Activated T-cell treated with anti-CD3 and anti-CD28 coated beads, Interleukin-2, amount 50 U/mL, for 4 hours (primary cell): ENCODE results near the gene ANXA11. TPM values are rescaled to one million over a fixed set of nuclear protein-coding genes. Genes with fewer than 3 reads are reported as not detected.

ENCODE experiments used
- ATAC-seq, 2 donors: fragments of 200-7000 bp; cut with Tn5 transposase; one replicate each; pipeline ENCODE4 v1.10.0; 2021
- DNase-seq: peaks from one replicate; pipeline ENCODE4 v3.0.0-alpha.2; 2020
- H3K27me3 Mint-ChIP-seq: one replicate; pipeline ENCODE4 v1.8.0; 2021; ENCODE audit warnings: low read depth, mixed read lengths
- H3K36me3 Mint-ChIP-seq: one replicate; pipeline ENCODE4 v1.8.0; 2022; ENCODE audit warnings: mixed read lengths; ENCODE audit not compliant: insufficient read depth
- H3K4me1 Mint-ChIP-seq: one replicate; pipeline ENCODE4 v1.8.0; 2021; ENCODE audit warnings: low read depth, mixed read lengths
- H3K4me3 Mint-ChIP-seq: one replicate; pipeline ENCODE4 v1.8.0; 2021; ENCODE audit warnings: mild to moderate bottlenecking, moderate library complexity, mixed read lengths
- H3K9me3 Mint-ChIP-seq: one replicate; pipeline ENCODE4 v1.8.0; 2021; ENCODE audit warnings: mixed read lengths
- total RNA-seq, 3 donors: library from RNA; stranded (reverse); gene quantifications; one replicate each; pipeline ENCODE4 v1.2.1, GENCODE V29; 2021

Gene ANXA11
- total RNA-seq, 3 donors from 2014 or later, result 157 to 161 (median 158) TPM

DNA sequence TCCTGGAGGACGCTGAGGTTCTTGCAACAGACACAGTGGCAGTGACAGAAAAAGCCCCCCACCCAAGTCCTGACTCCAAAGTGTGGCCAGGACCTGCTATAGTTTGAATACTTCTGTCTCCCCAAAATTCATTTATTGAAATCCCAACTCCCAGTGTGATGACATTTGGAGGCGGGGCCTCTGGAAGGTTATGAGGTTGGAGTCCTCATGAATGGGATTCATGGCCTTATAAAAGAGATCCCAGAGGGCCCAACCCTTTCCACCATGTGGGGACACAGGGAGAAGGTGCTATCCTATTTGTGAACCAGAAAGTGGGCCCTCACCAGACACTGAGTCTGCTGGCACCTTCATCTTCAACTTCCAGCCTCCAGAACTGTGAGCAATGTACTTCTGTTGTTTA is 18.3 kb downstream of the ANXA11 start:
- H3K4me3 Mint-ChIP-seq, result peak overlapping the region; percentile 58
- H3K4me1 Mint-ChIP-seq, result peaks cover 85% of the 10 kb centered on the region
- DNase-seq (no peak), ATAC-seq (no peak)
- peaks cover 1% of the 10 kb centered on the region for H3K9me3 Mint-ChIP-seq
- peaks cover 11% of the 10 kb centered on the region for H3K36me3 Mint-ChIP-seq
- no peaks in the 10 kb centered on the region for H3K27me3 Mint-ChIP-seq

DNA sequence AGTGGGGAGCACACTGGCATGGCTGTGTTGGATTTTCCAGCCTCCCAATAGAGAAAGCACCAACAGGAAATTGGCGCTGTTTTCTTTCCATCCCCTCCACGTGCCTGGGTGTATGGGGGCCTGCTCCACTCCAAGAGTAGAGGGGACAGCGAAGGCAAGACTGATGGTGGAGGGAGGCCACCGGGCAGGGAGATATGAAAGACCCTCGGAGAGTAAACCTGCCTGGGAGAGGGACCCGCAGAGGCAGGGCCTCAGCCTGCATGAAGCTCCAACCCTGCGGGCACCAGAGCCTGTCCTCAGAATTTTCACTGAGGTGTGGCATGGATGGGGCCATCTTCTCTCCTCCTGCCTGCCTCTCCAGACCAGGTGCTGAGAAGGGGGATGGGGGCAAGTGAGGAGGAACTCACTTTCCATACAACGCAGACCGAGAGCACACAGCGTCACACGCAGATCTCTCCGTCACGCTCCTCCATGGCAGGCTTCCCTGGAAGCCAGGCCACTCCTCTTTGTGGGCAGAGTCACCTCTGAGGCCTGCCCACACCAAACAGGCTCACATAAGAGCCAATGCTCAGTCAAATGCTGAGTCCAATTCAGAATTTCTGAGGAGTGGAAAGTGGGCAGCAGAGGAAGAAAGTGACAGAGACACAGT is 18.8 kb downstream of the ANXA11 start:
- Mint-ChIP-seq H3K36me3 (peaks cover 11% of the 10 kb centered on the region), H3K27me3 (no peaks in the 10 kb centered on the region), H3K4me3 (peak overlapping the region; percentile 13), H3K9me3 (no peaks in the 10 kb centered on the region), H3K4me1 (peaks cover 84% of the 10 kb centered on the region)
- ATAC-seq (peak; percentile 24 to 54), DNase-seq (no peak)

DNA sequence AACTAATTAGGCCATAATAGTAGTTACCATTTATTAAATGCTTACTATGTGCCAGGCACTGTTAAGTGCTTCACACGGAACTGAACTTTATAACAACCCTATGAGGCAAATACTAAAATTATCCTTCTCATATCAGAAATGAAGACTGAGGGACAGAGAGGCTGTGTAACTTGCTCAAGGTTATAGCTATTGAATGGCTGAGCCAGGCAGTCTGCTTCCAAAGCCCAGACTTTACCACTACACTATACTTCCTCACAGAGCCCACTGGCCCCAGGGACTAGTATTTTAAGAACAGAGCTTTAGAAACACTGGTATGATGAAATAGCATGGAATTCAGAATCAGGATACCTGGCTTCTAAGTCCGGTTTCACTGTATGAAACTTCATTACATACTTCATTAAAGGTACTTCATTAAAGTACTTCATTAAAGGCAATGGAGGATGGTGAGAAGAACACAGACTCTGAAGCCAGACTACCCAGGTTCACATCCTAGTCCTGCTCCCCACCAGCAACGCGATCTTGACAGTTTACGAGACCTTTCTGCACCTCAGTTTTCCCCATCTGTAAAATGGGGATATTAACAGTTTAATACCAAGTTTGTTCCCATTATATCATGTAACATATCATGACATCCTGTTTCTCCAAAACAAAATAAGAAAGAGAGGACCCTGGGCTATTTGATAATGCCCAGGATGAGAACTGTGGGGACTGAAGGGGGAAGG is 19.6 kb downstream of the ANXA11 start:
- Mint-ChIP-seq H3K4me3 (no peak overlapping the region), H3K27me3 (no peaks in the 10 kb centered on the region), H3K36me3 (peaks cover 14% of the 10 kb centered on the region), H3K9me3 (no peaks in the 10 kb centered on the region), H3K4me1 (peaks cover 84% of the 10 kb centered on the region)
- ATAC-seq (no peak), DNase-seq (no peak)

DNA sequence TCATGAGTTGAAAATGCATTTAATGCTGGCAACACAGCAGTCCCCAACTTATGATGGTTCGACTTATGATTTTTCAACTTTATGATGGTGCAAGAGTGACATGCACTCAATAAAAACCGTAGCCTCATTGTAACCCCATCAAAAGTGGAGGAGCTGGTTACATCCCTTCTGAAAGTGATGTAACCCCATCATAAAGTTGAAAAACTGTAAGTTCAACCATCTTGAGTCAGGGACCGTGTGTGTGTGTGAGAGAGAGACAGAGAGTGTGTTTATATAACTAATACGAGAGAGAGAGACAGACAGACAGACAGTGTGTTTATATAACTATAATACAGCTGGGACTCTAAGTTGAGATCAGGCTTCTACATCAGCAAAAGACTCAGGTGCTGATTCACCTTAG is 21.0 kb downstream of the ANXA11 start:
- peaks cover 80% of the 10 kb centered on the region for H3K4me1 Mint-ChIP-seq
- H3K9me3 Mint-ChIP-seq, result no peaks in the 10 kb centered on the region
- no peak overlapping the region for H3K4me3 Mint-ChIP-seq

DNA sequence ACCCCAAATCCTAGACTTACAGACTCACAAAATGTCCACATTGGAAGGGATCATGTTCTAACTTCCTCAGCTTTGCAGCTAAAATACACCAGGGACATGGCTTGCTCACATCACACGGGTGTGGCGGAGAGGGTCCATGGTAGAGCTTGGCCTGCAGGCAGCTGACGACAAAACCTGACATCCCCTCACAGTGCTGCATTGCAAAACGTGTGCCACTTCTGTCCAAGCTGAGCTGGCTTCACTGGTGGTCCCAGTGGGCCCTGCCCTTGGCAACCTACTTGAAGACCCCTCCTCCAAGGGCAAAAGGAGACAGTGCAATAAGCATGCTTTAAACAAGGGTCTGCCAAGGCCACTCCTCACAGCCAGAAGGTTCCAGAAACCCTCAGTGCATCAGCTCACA is 21.9 kb downstream of the ANXA11 start:
- no peak for DNase-seq

More for the DNA sequence above, 21.0 kb downstream of the ANXA11 start:
- ATAC-seq, result no peak
- H3K36me3 Mint-ChIP-seq, result peaks cover 15% of the 10 kb centered on the region
- no peaks in the 10 kb centered on the region for H3K27me3 Mint-ChIP-seq
- DNase-seq, result no peak

DNA sequence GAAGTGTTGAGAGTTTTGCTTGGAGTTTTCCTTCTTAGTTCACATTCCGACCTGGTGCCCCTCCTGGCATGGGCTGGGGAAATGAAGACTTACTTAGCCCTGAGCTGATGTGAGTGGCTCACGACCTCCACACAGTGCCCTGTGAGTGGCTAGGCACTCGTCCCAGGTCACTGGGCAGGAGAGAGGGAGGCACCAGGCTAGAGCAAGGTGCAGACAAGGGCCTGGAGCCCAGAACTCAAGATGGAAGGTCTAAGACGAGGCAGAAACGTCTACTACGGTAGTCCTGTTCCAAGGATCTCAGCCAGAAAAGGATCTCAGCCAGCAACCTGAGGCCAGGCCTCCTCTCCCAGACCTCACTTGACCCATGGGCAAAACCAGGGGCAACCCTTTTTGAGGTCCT is 22.4 kb downstream of the ANXA11 start:
- H3K36me3 Mint-ChIP-seq, result peaks cover 12% of the 10 kb centered on the region
- DNase-seq, result no peak
- no peaks in the 10 kb centered on the region for H3K27me3 Mint-ChIP-seq
- ATAC-seq, result no peak
- H3K4me1 Mint-ChIP-seq, result peaks cover 80% of the 10 kb centered on the region
- H3K4me3 Mint-ChIP-seq, result no peak overlapping the region
- H3K9me3 Mint-ChIP-seq, result no peaks in the 10 kb centered on the region

More for the DNA sequence above, 21.9 kb downstream of the ANXA11 start:
- Mint-ChIP-seq H3K4me1 (peaks cover 80% of the 10 kb centered on the region), H3K36me3 (peaks cover 12% of the 10 kb centered on the region), H3K4me3 (no peak overlapping the region), H3K27me3 (no peaks in the 10 kb centered on the region), H3K9me3 (no peaks in the 10 kb centered on the region)
- ATAC-seq, result no peak

DNA sequence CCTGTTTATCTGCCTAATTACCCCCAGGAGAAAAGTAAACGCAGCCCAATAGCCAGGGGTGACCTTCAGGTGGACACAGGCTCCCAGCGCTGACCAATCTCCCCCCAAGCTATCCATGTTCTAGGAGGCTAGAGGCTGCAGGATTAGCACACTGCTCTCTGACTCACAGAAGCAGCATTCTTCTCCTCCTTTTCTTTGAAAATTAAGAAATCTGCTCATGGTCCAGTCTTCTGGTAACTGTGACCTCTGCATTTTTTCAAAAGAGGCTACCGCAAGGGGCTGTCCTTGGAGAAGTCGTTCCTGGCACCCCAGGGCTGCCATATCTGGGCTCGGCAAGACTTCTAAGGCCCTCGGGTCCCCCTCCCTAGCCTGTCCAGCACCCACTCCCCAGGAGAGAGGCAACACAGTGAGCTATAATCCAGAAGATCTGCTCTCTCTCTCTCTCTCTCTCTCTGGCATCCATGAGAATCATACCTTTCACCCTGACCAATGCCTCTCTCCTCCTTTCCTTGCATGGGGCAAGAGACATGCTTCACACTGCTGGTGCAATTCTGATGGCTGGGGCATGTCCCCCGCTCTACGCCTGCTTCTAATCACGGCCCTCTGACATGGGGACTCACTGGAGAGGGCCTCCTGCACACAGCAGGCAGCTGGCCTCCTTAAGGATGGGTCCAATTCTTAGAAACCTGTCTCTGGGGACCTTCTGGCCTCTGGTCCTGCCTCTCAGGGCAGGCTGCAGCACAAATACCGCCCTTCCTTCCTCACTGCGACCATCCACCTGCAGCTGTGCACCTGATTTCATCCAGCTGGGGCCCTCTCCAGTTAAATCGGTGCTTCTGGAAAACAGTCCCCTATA is 27.3 kb downstream of the ANXA11 start:
- ATAC-seq (no peak), DNase-seq (no peak)
- Mint-ChIP-seq H3K27me3 (no peaks in the 10 kb centered on the region), H3K4me3 (no peak overlapping the region), H3K4me1 (peaks cover 52% of the 10 kb centered on the region), H3K36me3 (peaks cover 5% of the 10 kb centered on the region), H3K9me3 (no peaks in the 10 kb centered on the region)

DNA sequence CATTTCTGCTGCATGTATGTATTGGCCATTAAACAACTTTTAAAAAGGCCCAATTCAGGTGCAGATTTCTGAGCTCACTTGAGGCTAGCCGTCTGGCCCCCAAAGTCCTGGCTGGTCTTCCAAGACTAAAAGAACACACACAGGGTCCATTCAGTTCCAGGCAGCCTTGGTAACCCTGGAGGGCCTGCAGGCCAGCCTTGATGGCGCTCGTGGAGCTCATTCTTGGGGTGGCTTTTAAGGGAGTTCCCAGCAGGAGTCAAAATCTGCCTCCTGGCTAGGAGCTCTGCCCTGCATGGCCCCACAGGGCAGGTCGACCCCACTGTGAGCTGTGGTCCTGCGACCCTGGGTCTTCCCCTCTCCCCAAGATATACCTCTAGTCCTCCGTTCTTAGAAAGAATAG is 28.8 kb downstream of the ANXA11 start:
- H3K36me3 Mint-ChIP-seq, result peaks cover 5% of the 10 kb centered on the region
- H3K27me3 Mint-ChIP-seq, result no peaks in the 10 kb centered on the region
- H3K4me3 Mint-ChIP-seq, result no peak overlapping the region
- no peaks in the 10 kb centered on the region for H3K9me3 Mint-ChIP-seq
- no peak for DNase-seq
- no peak for ATAC-seq
- peaks cover 43% of the 10 kb centered on the region for H3K4me1 Mint-ChIP-seq

DNA sequence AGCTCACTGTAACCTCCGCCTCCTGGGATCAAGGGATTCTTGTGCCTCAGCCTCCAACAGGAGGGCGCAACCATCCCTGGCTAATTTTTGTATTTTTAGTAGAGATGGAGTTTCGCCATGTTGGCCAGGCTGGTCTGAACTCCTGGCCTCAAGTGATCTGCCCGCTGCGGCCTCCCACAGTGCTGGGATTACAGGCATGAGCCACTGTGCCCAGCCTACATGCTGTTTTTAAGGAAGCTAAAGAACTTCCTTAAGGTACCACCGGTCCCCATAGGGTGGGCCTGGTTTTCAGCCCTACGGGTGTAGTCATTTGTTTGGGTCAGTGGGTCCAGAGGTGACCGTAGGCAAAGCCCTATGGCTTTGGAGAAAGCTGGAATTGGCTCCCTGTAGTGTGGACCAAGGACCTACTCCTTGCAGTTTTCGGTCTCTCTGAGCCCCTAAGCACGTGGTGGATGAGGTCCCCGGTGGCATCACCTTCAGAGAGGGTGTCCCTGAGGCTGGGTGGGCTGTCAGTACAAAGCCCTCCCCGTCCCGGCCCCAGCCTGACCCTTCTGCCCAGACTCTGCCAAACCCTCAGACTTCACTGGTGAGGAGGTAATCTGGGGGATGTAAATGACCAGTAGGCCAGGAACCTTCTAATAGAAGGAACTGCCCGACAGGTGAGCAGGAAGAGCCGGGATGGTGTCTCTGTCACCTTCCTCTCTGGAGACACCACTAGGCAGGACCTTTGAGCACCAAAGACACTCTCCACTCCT is 30.5 kb downstream of the ANXA11 start:
- peaks cover 41% of the 10 kb centered on the region for H3K4me1 Mint-ChIP-seq
- peaks cover under 1% of the 10 kb centered on the region for H3K36me3 Mint-ChIP-seq
- no peaks in the 10 kb centered on the region for H3K27me3 Mint-ChIP-seq
- ATAC-seq, result no peak
- no peak overlapping the region for H3K4me3 Mint-ChIP-seq
- no peak for DNase-seq
- no peaks in the 10 kb centered on the region for H3K9me3 Mint-ChIP-seq

DNA sequence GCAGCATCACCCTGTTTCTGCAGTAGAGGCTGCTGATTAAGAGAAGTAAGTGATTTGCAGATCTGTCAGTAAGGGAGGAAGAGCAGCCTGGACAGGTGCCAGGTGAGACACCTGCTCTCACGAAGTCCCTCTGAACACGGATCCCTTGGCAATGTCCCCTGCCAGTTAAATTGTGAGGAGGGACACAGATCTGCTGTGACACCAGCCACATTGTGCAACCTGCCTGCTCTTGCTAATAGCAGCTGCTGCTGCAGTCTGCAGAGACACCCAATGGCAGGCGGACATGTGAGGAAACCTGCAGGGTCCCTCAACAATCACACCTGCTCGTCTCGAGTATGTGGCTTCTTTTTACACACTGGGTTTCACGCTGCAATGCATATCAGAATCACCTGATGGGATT is 31.9 kb downstream of the ANXA11 start:
- Mint-ChIP-seq H3K9me3 (no peaks in the 10 kb centered on the region), H3K4me1 (peaks cover 35% of the 10 kb centered on the region), H3K27me3 (no peaks in the 10 kb centered on the region), H3K36me3 (peaks cover 7% of the 10 kb centered on the region), H3K4me3 (no peak overlapping the region)
- DNase-seq, result no peak
- ATAC-seq, result no peak

DNA sequence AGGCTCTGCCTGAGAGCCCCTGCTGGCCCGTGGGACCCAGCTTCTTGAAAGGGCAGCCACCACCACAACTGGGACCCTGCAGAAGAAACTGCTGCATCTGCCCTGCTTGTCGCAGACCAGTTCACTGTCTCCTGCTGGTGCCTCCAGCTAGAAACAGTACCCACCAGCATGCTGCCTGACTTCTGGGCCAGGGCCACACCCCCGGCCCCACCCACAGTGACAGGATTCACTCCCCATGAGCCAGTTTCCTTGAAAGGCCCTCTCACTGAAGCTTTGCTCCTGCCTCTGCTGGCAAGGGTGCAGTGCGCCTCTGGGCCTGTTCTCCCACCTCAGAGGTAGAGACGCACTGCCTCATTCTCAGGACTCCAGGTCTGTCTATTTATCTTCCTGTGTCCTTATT is 32.4 kb downstream of the ANXA11 start:
- Mint-ChIP-seq H3K36me3 (peaks cover 7% of the 10 kb centered on the region), H3K9me3 (no peaks in the 10 kb centered on the region), H3K4me3 (no peak overlapping the region), H3K27me3 (no peaks in the 10 kb centered on the region), H3K4me1 (peaks cover 29% of the 10 kb centered on the region)
- ATAC-seq (no peak), DNase-seq (no peak)

DNA sequence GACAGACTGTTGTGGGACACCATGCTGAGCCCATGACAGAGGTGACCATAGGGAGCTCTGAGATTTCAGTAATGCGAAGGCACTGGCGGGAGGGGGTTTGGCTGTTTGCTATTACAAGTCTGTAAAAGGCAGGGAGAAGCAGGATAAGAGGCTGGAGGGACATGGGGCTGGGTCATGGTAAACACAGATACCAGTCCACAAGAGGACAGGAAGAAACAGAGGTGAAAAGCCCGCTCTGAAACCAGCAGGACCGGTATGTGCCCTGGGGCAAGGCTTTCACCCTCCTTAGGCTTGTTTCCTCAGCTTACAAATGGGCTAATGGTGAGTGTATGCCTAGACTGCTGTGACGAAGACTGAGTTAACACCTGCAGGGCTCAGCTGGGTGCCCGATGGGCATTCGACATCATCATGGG is 34.1 kb downstream of the ANXA11 start:
- Mint-ChIP-seq H3K4me1 (peaks cover 15% of the 10 kb centered on the region), H3K36me3 (peaks cover 7% of the 10 kb centered on the region), H3K9me3 (no peaks in the 10 kb centered on the region), H3K27me3 (no peaks in the 10 kb centered on the region), H3K4me3 (no peak overlapping the region)
- DNase-seq, result no peak
- no peak for ATAC-seq

DNA sequence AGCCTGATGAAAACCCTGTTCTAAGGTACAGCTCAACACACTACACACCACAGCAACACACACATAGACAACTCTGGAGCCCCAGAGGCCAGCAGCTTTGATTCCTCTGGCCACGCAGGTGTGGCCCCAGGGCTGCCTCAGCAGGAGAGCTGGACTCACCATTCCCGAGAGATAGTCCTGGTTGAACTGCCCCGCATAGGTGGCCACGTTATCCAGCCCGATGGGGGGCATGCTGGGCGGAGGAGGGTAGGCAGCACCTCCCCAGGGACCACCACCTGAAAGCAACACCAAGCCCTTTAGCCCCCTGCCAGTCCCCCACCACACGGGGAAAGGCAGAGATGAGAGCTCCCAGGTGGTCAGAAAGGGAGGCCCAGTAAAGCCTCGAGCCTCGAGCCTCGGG is 34.7 kb downstream of the ANXA11 start:
- DNase-seq, result no peak
- no peak for ATAC-seq

DNA sequence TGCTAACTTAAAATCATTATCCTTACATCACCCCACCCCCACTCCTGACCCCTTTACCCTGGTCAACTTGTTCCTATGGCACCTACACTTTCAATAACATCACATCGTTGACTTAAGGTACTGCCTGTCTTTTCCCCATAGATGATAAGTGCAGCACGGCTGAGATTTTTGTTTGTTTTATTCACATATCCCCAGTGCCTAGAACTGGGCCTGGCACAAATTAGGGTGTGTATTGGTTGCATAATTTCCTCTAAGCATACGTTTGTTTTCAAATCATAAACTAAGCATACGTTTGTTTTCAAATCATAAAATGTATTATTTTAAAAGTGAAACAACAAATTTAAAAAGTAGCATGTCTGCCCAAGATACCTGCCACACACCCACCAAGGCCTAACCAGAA is 35.3 kb downstream of the ANXA11 start:
- H3K4me3 Mint-ChIP-seq, result no peak overlapping the region
- peaks cover 12% of the 10 kb centered on the region for H3K4me1 Mint-ChIP-seq
- no peaks in the 10 kb centered on the region for H3K9me3 Mint-ChIP-seq
- H3K27me3 Mint-ChIP-seq, result no peaks in the 10 kb centered on the region
- DNase-seq (no peak), ATAC-seq (no peak)
- H3K36me3 Mint-ChIP-seq, result peaks cover 13% of the 10 kb centered on the region

More for the DNA sequence above, 34.7 kb downstream of the ANXA11 start:
- Mint-ChIP-seq H3K9me3 (no peaks in the 10 kb centered on the region), H3K27me3 (no peaks in the 10 kb centered on the region), H3K36me3 (peaks cover 11% of the 10 kb centered on the region), H3K4me1 (peaks cover 12% of the 10 kb centered on the region), H3K4me3 (no peak overlapping the region)
